ENCODE measurements around the gene USP21. TPM values are rescaled to one million over a fixed set of nuclear protein-coding genes. Genes with fewer than 3 reads are reported as not detected.

USP21 gene
- polyA plus RNA-seq, 4 donors, result 15.4 to 30.8 (median 17.9) TPM

DNA sequence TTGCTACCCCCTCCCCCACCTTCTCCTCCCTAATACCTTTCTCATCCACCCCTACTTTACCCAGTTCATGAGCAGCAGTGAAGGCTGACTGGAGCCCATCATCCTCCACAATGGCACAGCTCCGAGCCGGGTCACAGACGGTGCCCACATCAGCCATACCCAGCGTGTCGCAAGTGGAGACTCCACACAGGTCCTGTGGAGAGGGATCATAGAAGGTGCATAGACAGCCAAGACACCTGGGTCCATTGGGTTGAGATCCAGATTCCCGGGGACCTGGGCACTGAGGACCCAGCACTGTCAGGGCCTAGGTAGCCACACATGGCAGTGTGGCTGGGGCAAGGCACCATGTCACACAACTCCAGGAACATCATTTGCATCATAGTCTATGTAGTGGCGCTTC, 36.8 kb downstream of the USP21 start:
- H3K4me1 ChIP-seq (ENCODE audit: control insufficient read depth in 3 of 3, insufficient read depth in 2 of 3, low read depth in 1 of 3, low read length in 2 of 3), result peaks cover 0 to 25% (median 3%) of the 10 kb centered on the region in 3 donors
- H3K4me3 ChIP-seq (ENCODE audit: low read depth in 1 of 3, low read length in 3 of 3), result no peak overlapping the region
- WGBS, 3 donors, result 93 to 97% (median 95%) methylated on average over 7 of the region's 7 CpGs
- DNase-seq (no peak), FAIRE-seq (no peak)
- peaks cover 0 to 3% (median 0%) of the 10 kb centered on the region in 3 donors for H3K27me3 ChIP-seq (ENCODE audit: control insufficient read depth in 3 of 3, insufficient read depth in 3 of 3, low read length in 3 of 3)
- H3K27ac ChIP-seq (ENCODE audit: low read depth in 1 of 3, low read length in 2 of 3), result peak overlapping the region in 2 of 3 donors; percentile 66 to 98
- peaks cover 0 to 10% (median 0%) of the 10 kb centered on the region in 3 donors for H3K36me3 ChIP-seq (ENCODE audit: control insufficient read depth in 3 of 3, insufficient read depth in 2 of 3, low read depth in 1 of 3, low read length in 3 of 3)
- H3K9me3 ChIP-seq (ENCODE audit: control insufficient read depth in 2 of 2, insufficient read depth in 1 of 2, low read depth in 1 of 2, low read length in 1 of 2), result no peaks in the 10 kb centered on the region

DNA sequence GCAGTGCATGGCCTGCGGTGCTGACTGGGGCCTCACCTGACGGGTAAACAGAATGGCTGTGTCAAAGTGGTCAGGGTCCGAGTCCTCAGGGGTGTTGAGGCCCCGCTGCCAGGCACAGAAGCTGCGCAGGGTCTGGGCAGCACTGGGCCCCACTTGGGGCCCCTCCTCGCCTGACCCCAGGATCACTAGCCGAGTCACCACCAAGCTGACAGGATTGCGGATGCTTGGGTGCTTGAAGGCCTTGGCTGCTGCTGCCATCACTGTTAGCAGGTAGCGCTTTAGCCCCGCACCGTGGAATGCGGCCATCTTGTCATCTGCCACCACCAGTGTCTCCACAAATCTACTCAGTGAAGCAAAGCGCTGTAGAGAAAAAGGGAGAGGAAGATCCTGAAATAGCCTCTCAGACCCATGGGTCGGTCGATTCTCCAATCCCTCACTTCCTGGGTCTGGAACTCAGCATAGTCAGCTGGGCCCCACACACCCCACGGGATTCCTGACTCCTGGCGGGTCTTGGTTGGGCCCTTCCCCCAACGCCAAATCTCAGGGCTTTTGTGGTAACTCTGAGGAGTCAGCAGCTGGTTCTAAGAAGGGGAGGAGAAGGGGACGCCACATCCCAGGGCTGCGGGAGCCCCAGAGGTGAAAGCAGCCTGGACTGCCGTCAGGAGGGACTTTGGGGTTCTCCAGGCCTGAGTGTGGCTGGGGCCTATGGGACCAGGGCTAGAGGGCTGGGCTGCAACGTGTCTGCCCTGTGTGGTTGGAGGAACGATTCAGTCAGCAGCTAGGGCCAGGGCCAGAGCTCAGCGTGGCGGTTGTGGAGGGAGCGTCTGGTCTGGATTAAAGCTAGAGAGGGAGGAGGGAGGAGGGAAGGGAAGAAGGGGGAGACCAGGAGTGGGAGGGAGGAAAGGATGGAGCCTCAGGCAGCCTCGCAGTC, 37.5 kb downstream of the USP21 start:
- Histone ChIP-seq H3K27ac (ENCODE audit: low read depth in 1 of 3, low read length in 2 of 3) (peak overlapping the region in 2 of 3 donors; percentile 66 to 98), H3K27me3 (ENCODE audit: control insufficient read depth in 3 of 3, insufficient read depth in 3 of 3, low read length in 3 of 3) (no peaks in the 10 kb centered on the region), H3K4me1 (ENCODE audit: control insufficient read depth in 3 of 3, insufficient read depth in 2 of 3, low read depth in 1 of 3, low read length in 2 of 3) (peaks cover 0 to 32% (median 7%) of the 10 kb centered on the region in 3 donors), H3K9me3 (ENCODE audit: control insufficient read depth in 2 of 2, insufficient read depth in 1 of 2, low read depth in 1 of 2, low read length in 1 of 2) (no peaks in the 10 kb centered on the region), H3K36me3 (ENCODE audit: control insufficient read depth in 3 of 3, insufficient read depth in 2 of 3, low read depth in 1 of 3, low read length in 3 of 3) (peaks cover 0 to 5% (median 0%) of the 10 kb centered on the region in 3 donors), H3K4me3 (ENCODE audit: low read depth in 1 of 3, low read length in 3 of 3) (peak overlapping the region in 1 of 3 donors; percentile 28)
- DNase-seq, result peak in 1 of 2 donors; percentile 28
- no peak for FAIRE-seq
- 70 to 90% (median 86%) methylated on average over 27 of the region's 27 CpGs for WGBS, 3 donors

GRCh38 chr1:161197560-161198193, 38.4 kb downstream of the USP21 start:
- DNase-seq (no peak), FAIRE-seq (no peak)
- no peaks in the 10 kb centered on the region for H3K27me3 ChIP-seq (ENCODE audit: control insufficient read depth in 3 of 3, insufficient read depth in 3 of 3, low read length in 3 of 3)
- H3K27ac ChIP-seq (ENCODE audit: low read depth in 1 of 3, low read length in 2 of 3), result peak overlapping the region in 2 of 3 donors; percentile 66 to 98
- H3K36me3 ChIP-seq (ENCODE audit: control insufficient read depth in 3 of 3, insufficient read depth in 2 of 3, low read depth in 1 of 3, low read length in 3 of 3), result peaks cover 0 to 2% (median 0%) of the 10 kb centered on the region in 3 donors
- H3K4me3 ChIP-seq (ENCODE audit: low read depth in 1 of 3, low read length in 3 of 3), result peak overlapping the region in 2 of 3 donors; percentile 7 to 28
- H3K9me3 ChIP-seq (ENCODE audit: control insufficient read depth in 2 of 2, insufficient read depth in 1 of 2, low read depth in 1 of 2, low read length in 1 of 2), result no peaks in the 10 kb centered on the region
- WGBS, 3 donors, result 57 to 84% (median 70%) methylated on average over 11 of the region's 11 CpGs
- peaks cover 0 to 34% (median 7%) of the 10 kb centered on the region in 3 donors for H3K4me1 ChIP-seq (ENCODE audit: control insufficient read depth in 3 of 3, insufficient read depth in 2 of 3, low read depth in 1 of 3, low read length in 2 of 3)

DNA sequence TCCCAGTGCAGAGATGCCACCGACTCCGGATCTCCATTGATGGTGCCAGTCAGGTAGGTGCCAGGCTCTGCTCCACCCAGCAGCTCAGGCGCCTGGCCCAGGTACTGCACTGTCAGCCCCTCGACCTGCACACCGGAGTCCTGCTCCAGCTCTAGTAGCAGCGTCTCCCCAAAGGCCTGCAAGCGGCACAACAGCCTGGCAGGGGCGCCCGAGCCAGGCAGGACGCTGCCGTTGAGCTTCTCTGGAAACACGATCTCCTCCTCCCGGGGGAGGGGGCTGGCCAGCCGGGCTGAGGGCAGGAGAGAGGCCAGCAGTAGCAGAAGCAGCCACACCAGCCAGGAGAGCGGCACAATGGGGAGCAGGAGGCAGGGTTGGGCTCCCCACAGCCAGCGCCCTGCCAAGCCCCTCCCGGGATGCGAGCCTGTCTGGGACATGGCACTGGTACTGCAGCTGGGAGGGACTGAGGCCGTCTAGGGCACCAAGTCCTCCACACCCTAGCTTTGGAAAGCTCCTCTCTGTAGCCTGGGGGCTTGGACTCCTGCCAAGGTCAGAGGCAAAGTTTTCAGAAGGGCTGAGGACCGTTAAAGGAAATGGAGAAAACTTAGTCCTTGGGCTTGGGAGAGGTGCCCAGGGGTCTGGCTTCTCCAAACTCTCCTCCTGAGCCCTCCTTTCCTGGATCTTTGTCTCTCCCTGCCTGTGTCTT, 39.0 kb downstream of the USP21 start:
- Histone ChIP-seq H3K27ac (ENCODE audit: low read depth in 1 of 3, low read length in 2 of 3) (peak overlapping the region in 2 of 3 donors; percentile 38 to 98), H3K4me1 (ENCODE audit: control insufficient read depth in 3 of 3, insufficient read depth in 2 of 3, low read depth in 1 of 3, low read length in 2 of 3) (peaks cover 0 to 37% (median 10%) of the 10 kb centered on the region in 3 donors), H3K27me3 (ENCODE audit: control insufficient read depth in 3 of 3, insufficient read depth in 3 of 3, low read length in 3 of 3) (no peaks in the 10 kb centered on the region), H3K9me3 (ENCODE audit: control insufficient read depth in 2 of 2, insufficient read depth in 1 of 2, low read depth in 1 of 2, low read length in 1 of 2) (no peaks in the 10 kb centered on the region), H3K36me3 (ENCODE audit: control insufficient read depth in 3 of 3, insufficient read depth in 2 of 3, low read depth in 1 of 3, low read length in 3 of 3) (peaks cover 0 to 4% (median 0%) of the 10 kb centered on the region in 3 donors), H3K4me3 (ENCODE audit: low read depth in 1 of 3, low read length in 3 of 3) (peak overlapping the region in 2 of 3 donors; percentile 7 to 28)
- 22 to 45% (median 37%) methylated on average over 20 of the region's 20 CpGs for WGBS, 3 donors
- DNase-seq (no peak), FAIRE-seq (no peak)

- DNase-seq (peak in 1 of 2 donors; percentile 46), FAIRE-seq (no peak)
- Histone ChIP-seq H3K36me3 (ENCODE audit: control insufficient read depth in 3 of 3, insufficient read depth in 2 of 3, low read depth in 1 of 3, low read length in 3 of 3) (peaks cover 0 to 9% (median 0%) of the 10 kb centered on the region in 3 donors), H3K4me3 (ENCODE audit: low read depth in 1 of 3, low read length in 3 of 3) (peak within 1 kb of the TSS in 2 of 3 donors; percentile 7 to 28), H3K9me3 (ENCODE audit: control insufficient read depth in 2 of 2, insufficient read depth in 1 of 2, low read depth in 1 of 2, low read length in 1 of 2) (no peaks in the 10 kb centered on the region), H3K4me1 (ENCODE audit: control insufficient read depth in 3 of 3, insufficient read depth in 2 of 3, low read depth in 1 of 3, low read length in 2 of 3) (peaks cover 0 to 42% (median 12%) of the 10 kb centered on the region in 3 donors), H3K27ac (ENCODE audit: low read depth in 1 of 3, low read length in 2 of 3) (peak within 1 kb of the TSS in 2 of 3 donors; percentile 94 to 98), H3K27me3 (ENCODE audit: control insufficient read depth in 3 of 3, insufficient read depth in 3 of 3, low read length in 3 of 3) (no peaks in the 10 kb centered on the region)
- 53 to 75% (median 71%) methylated on average over 11 of the region's 11 CpGs for WGBS, 3 donors
These were observed 39.7 kb downstream of the USP21 start, which contains the start of gene ADAMTS4 for GRCh38 chr1:161198897-161199431. TSS of gene ADAMTS4 (minus strand) at chr1:161199054. CDS start at chr1:161198627, 427 bp downstream.

DNA sequence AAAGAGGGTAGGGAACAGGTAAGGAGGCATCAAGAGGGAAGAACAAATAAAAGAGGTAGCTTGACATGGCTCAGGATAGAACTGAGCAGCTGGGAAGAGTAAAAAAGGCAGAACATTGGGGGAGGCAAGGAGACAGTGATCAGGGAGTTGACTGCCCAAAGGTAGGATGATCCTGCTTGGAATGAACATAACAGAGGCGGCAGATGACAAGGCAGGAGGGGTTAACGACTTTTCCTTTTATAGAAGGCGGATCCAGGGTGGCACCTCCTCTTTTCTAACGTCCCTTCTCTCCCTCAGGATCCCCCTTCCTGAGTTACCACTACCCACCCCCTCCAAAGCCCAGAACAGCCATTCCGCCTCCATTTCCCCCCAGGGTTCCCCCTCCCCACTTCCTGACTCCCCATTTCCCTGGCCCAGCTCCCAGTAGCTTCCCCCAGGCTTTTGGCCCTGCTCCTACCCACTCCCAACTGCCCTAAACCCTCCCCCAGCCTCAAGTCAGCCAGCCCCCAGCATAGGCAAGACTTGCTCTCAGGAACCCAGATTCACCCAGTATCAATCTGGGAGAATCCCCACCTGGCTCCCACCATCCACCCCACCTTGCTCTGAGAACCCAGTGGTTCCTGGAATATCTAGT, 40.3 kb downstream of the USP21 start:
- 50 to 68% (median 54%) methylated on average over 2 to 5 of the region's 5 CpGs for WGBS, 3 donors
- H3K4me3 ChIP-seq (ENCODE audit: low read depth in 1 of 3, low read length in 3 of 3), result no peak overlapping the region
- FAIRE-seq (no peak), DNase-seq (no peak)
- H3K36me3 ChIP-seq (ENCODE audit: control insufficient read depth in 3 of 3, insufficient read depth in 2 of 3, low read depth in 1 of 3, low read length in 3 of 3), result peaks cover 0 to 9% (median 0%) of the 10 kb centered on the region in 3 donors
- peak overlapping the region in 2 of 3 donors; percentile 94 to 98 for H3K27ac ChIP-seq (ENCODE audit: low read depth in 1 of 3, low read length in 2 of 3)
- peaks cover 0 to 42% (median 12%) of the 10 kb centered on the region in 3 donors for H3K4me1 ChIP-seq (ENCODE audit: control insufficient read depth in 3 of 3, insufficient read depth in 2 of 3, low read depth in 1 of 3, low read length in 2 of 3)
- no peaks in the 10 kb centered on the region for H3K9me3 ChIP-seq (ENCODE audit: control insufficient read depth in 2 of 2, insufficient read depth in 1 of 2, low read depth in 1 of 2, low read length in 1 of 2)
- H3K27me3 ChIP-seq (ENCODE audit: control insufficient read depth in 3 of 3, insufficient read depth in 3 of 3, low read length in 3 of 3), result no peaks in the 10 kb centered on the region

DNA sequence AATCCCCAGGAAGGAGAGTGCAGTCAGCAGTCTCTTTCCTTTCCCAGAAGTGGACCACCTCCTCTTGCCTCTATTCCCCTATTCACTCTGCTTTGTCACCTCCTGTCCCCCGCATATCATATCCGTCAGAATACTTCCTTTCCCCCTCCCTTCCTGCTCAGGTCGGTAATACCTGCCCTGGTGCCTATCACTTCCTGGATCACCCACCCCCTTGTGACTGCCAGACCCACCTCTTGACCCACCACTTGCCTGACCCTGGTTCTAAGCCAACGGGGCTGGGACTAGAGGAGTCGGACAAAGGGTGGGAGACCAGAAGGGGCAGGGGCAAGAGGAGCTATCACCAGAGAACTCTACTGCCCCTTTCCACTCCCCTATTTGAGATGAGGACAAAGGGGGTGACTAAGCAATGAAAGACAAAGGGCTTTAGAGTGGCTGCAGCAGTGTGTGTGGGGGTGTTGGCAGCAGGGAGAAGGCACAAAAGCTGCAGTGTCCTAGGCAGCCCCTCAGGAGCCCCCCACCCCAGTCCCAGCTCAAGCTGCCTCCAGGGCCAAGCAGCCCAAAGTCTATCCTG, 41.2 kb downstream of the USP21 start:
- Histone ChIP-seq H3K4me1 (ENCODE audit: control insufficient read depth in 3 of 3, insufficient read depth in 2 of 3, low read depth in 1 of 3, low read length in 2 of 3) (peaks cover 0 to 42% (median 11%) of the 10 kb centered on the region in 3 donors), H3K27me3 (ENCODE audit: control insufficient read depth in 3 of 3, insufficient read depth in 3 of 3, low read length in 3 of 3) (no peaks in the 10 kb centered on the region), H3K4me3 (ENCODE audit: low read depth in 1 of 3, low read length in 3 of 3) (no peak overlapping the region), H3K36me3 (ENCODE audit: control insufficient read depth in 3 of 3, insufficient read depth in 2 of 3, low read depth in 1 of 3, low read length in 3 of 3) (peaks cover 0 to 8% (median 0%) of the 10 kb centered on the region in 3 donors), H3K27ac (ENCODE audit: low read depth in 1 of 3, low read length in 2 of 3) (peak overlapping the region; percentile 4 to 98 (median 94)), H3K9me3 (ENCODE audit: control insufficient read depth in 2 of 2, insufficient read depth in 1 of 2, low read depth in 1 of 2, low read length in 1 of 2) (no peaks in the 10 kb centered on the region)
- DNase-seq (no peak), FAIRE-seq (no peak)
- WGBS, 3 donors, result 60 to 78% (median 62%) methylated on average over 5 of the region's 5 CpGs
